H9 (cell line): Measurements from ENCODE around the gene VCAN. TPM values are rescaled to one million over a fixed set of nuclear protein-coding genes. Genes with fewer than 3 reads are reported as not detected.

ENCODE experiments used
- DNase-seq: peaks from one replicate; pipeline ENCODE4 v3.0.0-alpha.2; 2017
- H2AFZ ChIP-seq: one replicate; pipeline ENCODE4 v1.6.1; 2013; ENCODE audit warnings: mild to moderate bottlenecking, low read length, control low read depth, moderate library complexity
- H2AK5ac ChIP-seq: 2 replicates; pipeline ENCODE4 v1.6.1; 2013; ENCODE audit warnings: low read length, control low read depth, mixed read lengths; ENCODE audit not compliant: insufficient read length
- H2BK120ac ChIP-seq: one replicate; pipeline ENCODE4 v1.6.1; 2013; ENCODE audit warnings: low read depth, mild to moderate bottlenecking, low read length, control low read depth, inconsistent platforms; ENCODE audit not compliant: poor library complexity, severe bottlenecking
- H2BK12ac ChIP-seq: 2 replicates; pipeline ENCODE4 v1.6.1; 2013; ENCODE audit warnings: low read length, control low read depth, mixed read lengths, low read depth; ENCODE audit not compliant: insufficient read length
- H2BK15ac ChIP-seq: 2 replicates; pipeline ENCODE4 v1.6.1; 2013; ENCODE audit warnings: low read depth, low read length, control low read depth
- H2BK20ac ChIP-seq: one replicate; pipeline ENCODE4 v1.6.1; 2013; ENCODE audit warnings: low read depth, mild to moderate bottlenecking, low read length, control low read depth, inconsistent platforms; ENCODE audit not compliant: poor library complexity, severe bottlenecking
- H2BK5ac ChIP-seq: 2 replicates; pipeline ENCODE4 v1.6.1; 2013; ENCODE audit warnings: low read length, control low read depth, mixed read lengths; ENCODE audit not compliant: insufficient read length
- H3K14ac ChIP-seq: 2 replicates; pipeline ENCODE4 v1.6.1; 2013; ENCODE audit warnings: low read length, control low read depth; ENCODE audit not compliant: insufficient read depth
- H3K18ac ChIP-seq: 2 replicates; pipeline ENCODE4 v1.6.1; 2013; ENCODE audit warnings: low read depth, mild to moderate bottlenecking, mixed read lengths, low read length, control low read depth; ENCODE audit not compliant: insufficient read length
- H3K23ac ChIP-seq: 2 replicates; pipeline ENCODE4 v1.6.1; 2013; ENCODE audit warnings: low read length, control low read depth, mixed read lengths, low read depth; ENCODE audit not compliant: insufficient read length
- H3K23me2 ChIP-seq: 2 replicates; pipeline ENCODE4 v1.6.1; 2013; ENCODE audit warnings: low read depth, mild to moderate bottlenecking, mixed read lengths, low read length, control low read depth; ENCODE audit not compliant: insufficient read length, poor library complexity, severe bottlenecking
- H3K27ac ChIP-seq: 2 replicates; pipeline ENCODE4 v1.5.1; 2013; ENCODE audit warnings: low read length, control low read depth, mixed read lengths, low read depth; ENCODE audit not compliant: insufficient read length
- H3K27me3 ChIP-seq: 2 replicates; pipeline ENCODE4 v1.6.1; 2013; ENCODE audit warnings: low read length, control low read depth, inconsistent platforms; ENCODE audit not compliant: insufficient read depth
- H3K4ac ChIP-seq: 2 replicates; pipeline ENCODE4 v1.6.1; 2013; ENCODE audit warnings: low read depth, mild to moderate bottlenecking, control low read depth, inconsistent platforms, low read length, moderate library complexity
- H3K4me1 ChIP-seq: 2 replicates; pipeline ENCODE4 v1.6.1; 2013; ENCODE audit warnings: low read length, control low read depth, inconsistent platforms; ENCODE audit not compliant: insufficient read depth
- H3K4me2 ChIP-seq: 2 replicates; pipeline ENCODE4 v1.6.1; 2013; ENCODE audit warnings: low read length, control low read depth, mixed read lengths; ENCODE audit not compliant: insufficient read length, insufficient read depth
- H3K56ac ChIP-seq: 2 replicates; pipeline ENCODE4 v1.6.1; 2013; ENCODE audit warnings: low read depth, mild to moderate bottlenecking, mixed read lengths, low read length, control low read depth; ENCODE audit not compliant: insufficient read length
- H3K79me1 ChIP-seq: 2 replicates; pipeline ENCODE4 v1.6.1; 2013; ENCODE audit warnings: low read depth, mild to moderate bottlenecking, moderate library complexity, low read length, control low read depth, inconsistent platforms; ENCODE audit not compliant: insufficient read depth, poor library complexity, severe bottlenecking
- H3K79me2 ChIP-seq: 2 replicates; pipeline ENCODE4 v1.6.1; 2013; ENCODE audit warnings: low read length, control low read depth, inconsistent platforms; ENCODE audit not compliant: insufficient read depth
- H3K9ac ChIP-seq: 2 replicates; pipeline ENCODE4 v1.6.1; 2013; ENCODE audit warnings: low read length, control low read depth, mixed read lengths; ENCODE audit not compliant: insufficient read length; ENCODE audit errors: extremely low read depth
- H3K9me3 ChIP-seq: one replicate; pipeline ENCODE4 v1.6.1; 2013; ENCODE audit warnings: low read depth, low read length, inconsistent platforms; ENCODE audit not compliant: control insufficient read depth
- H3T11ph ChIP-seq: one replicate; pipeline ENCODE4 v1.6.1; 2013; ENCODE audit warnings: mild to moderate bottlenecking, low read length, control low read depth, inconsistent platforms
- H4K20me1 ChIP-seq: one replicate; pipeline ENCODE4 v1.6.1; 2013; ENCODE audit not compliant: control insufficient read depth, insufficient read length, insufficient read depth
- H4K5ac ChIP-seq: 2 replicates; pipeline ENCODE4 v1.6.1; 2013; ENCODE audit warnings: low read depth, mild to moderate bottlenecking, mixed read lengths, low read length, control low read depth; ENCODE audit not compliant: insufficient read length
- H4K8ac ChIP-seq: replicated peaks from 2 replicates; pipeline ENCODE4 v1.6.1; 2013; ENCODE audit warnings: low read length, control low read depth, mixed read lengths, low read depth; ENCODE audit not compliant: insufficient read length
- H4K91ac ChIP-seq: 2 replicates; pipeline ENCODE4 v1.6.1; 2013; ENCODE audit warnings: low read depth, mild to moderate bottlenecking, moderate library complexity, mixed read lengths, low read length, control low read depth; ENCODE audit not compliant: insufficient read length
- H3K27ac Mint-ChIP-seq, 3 experiments: 2 replicates in 2 of 3; 3 replicates in 1 of 3; pipeline ENCODE4 v1.8.0; 2020 to 2021; ENCODE audit warnings: mixed read lengths in 3 of 3, mild to moderate bottlenecking in 1 of 3, moderate library complexity in 1 of 3
- H3K27me3 Mint-ChIP-seq: 2 replicates; pipeline ENCODE4 v1.8.0; 2021; ENCODE audit warnings: low read depth, mild to moderate bottlenecking, moderate library complexity, mixed read lengths
- H3K36me3 Mint-ChIP-seq, 3 experiments: 2 replicates in 2 of 3; 3 replicates in 1 of 3; pipeline ENCODE4 v1.8.0; 2020 to 2021; ENCODE audit warnings: low read depth in 3 of 3, mixed read lengths in 3 of 3; ENCODE audit not compliant: insufficient read depth in 1 of 3
- H3K4me1 Mint-ChIP-seq, 2 experiments: 2 replicates each; pipeline ENCODE4 v1.8.0; 2020; ENCODE audit warnings: mixed read lengths in 2 of 2
- H3K4me3 Mint-ChIP-seq, 2 experiments: 2 replicates in 1 of 2; 3 replicates in 1 of 2; pipeline ENCODE4 v1.8.0; 2020 to 2021; ENCODE audit warnings: mild to moderate bottlenecking in 2 of 2, mixed read lengths in 2 of 2, moderate library complexity in 1 of 2
- H3K9me3 Mint-ChIP-seq, 2 experiments: 2 replicates in 1 of 2; 3 replicates in 1 of 2; pipeline ENCODE4 v1.8.0; 2020; ENCODE audit warnings: mild to moderate bottlenecking in 2 of 2, mixed read lengths in 2 of 2, moderate library complexity in 1 of 2
- WGBS: extraction: QIAGEN DNeasy Blood & Tissue Kit; methylation state at CpG from one replicate; pipeline ENCODE4 v1.1.7; 2013; ENCODE audit warnings: missing lambda C conversion rate, low lambda C conversion rate, mixed read lengths; ENCODE audit not compliant: insufficient read length; ENCODE audit errors: extremely low coverage; 5-methylcytosine and 5-hydroxymethylcytosine counted together
- total RNA-seq: library from RNA; stranded (reverse); gene quantifications from 2 replicates; pipeline ENCODE4 v1.2.1, GENCODE V29; 2021
- TF ChIP-seq, protein P1 (sequence below): fragments of 200-600 bp; sonication (generic); conservative IDR thresholded peaks from 3 replicates; pipeline ENCODE4 v1.8.0; 2021; ENCODE audit warnings: antibody characterized with exemption, mild to moderate bottlenecking

The VCAN gene
- total RNA-seq, 1 experiment from 2014 or later, result 278 TPM

DNA sequence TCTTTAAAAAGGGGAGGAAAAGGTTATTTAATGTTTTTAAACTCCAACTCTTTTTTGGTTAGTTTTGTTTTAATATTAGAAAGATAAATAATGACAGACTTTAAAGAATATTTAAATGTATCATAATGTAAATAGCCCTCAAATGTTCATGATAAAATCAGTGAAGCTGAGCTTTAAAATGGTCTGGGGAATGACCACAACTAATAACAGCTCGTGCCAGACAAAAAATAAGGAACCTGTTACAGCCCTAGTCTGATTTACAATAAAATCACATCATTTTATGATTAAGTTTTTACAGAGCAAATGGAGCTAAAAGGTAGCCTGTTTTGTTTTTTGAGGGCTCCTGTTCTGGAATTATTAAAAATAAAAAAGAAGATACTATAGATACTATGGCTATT is 46.1 kb downstream of the VCAN start:
- no peak overlapping the region for H2BK20ac ChIP-seq
- H3K27ac ChIP-seq, result no peak overlapping the region
- H3K56ac ChIP-seq, result no peak overlapping the region
- H3K9me3 ChIP-seq, result no peaks in the 10 kb centered on the region
- WGBS, result no CpG with 5 or more reads among the region's 1 CpG
- H2BK12ac ChIP-seq, result no peak overlapping the region
- H2BK15ac ChIP-seq, result no peak overlapping the region
- TF ChIP-seq, protein P1, sequence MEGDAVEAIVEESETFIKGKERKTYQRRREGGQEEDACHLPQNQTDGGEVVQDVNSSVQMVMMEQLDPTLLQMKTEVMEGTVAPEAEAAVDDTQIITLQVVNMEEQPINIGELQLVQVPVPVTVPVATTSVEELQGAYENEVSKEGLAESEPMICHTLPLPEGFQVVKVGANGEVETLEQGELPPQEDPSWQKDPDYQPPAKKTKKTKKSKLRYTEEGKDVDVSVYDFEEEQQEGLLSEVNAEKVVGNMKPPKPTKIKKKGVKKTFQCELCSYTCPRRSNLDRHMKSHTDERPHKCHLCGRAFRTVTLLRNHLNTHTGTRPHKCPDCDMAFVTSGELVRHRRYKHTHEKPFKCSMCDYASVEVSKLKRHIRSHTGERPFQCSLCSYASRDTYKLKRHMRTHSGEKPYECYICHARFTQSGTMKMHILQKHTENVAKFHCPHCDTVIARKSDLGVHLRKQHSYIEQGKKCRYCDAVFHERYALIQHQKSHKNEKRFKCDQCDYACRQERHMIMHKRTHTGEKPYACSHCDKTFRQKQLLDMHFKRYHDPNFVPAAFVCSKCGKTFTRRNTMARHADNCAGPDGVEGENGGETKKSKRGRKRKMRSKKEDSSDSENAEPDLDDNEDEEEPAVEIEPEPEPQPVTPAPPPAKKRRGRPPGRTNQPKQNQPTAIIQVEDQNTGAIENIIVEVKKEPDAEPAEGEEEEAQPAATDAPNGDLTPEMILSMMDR, result no peak
- H3K79me1 ChIP-seq, result no peaks in the 10 kb centered on the region
- Mint-ChIP-seq H3K27ac (no peak overlapping the region), H3K27me3 (no peaks in the 10 kb centered on the region), H3K36me3 (peaks cover 31 to 79% (median 61%) of the 10 kb centered on the region in 3 experiments; a peak in 6 of 7 replicates), H3K4me3 (no peak overlapping the region), H3K9me3 (no peaks in the 10 kb centered on the region), H3K4me1 (peaks cover 0 to 3% of the 10 kb centered on the region in 2 experiments; a peak in 2 of 4 replicates)
- no peak overlapping the region for H3K18ac ChIP-seq
- H2AFZ ChIP-seq, result no peak overlapping the region
- no peaks in the 10 kb centered on the region for H3K4me1 ChIP-seq
- H4K8ac ChIP-seq, result no peak overlapping the region
- H2BK5ac ChIP-seq, result no peak overlapping the region
- H3K4ac ChIP-seq, result no peak overlapping the region
- H2BK120ac ChIP-seq, result no peak overlapping the region
- no peaks in the 10 kb centered on the region for H3K23me2 ChIP-seq
- H3K27me3 ChIP-seq, result no peaks in the 10 kb centered on the region
- H2AK5ac ChIP-seq, result no peak overlapping the region
- H3K9ac ChIP-seq, result no peak overlapping the region
- H3K14ac ChIP-seq, result no peak overlapping the region
- no peak for DNase-seq
- H4K91ac ChIP-seq, result no peak overlapping the region
- no peaks in the 10 kb centered on the region for H3K79me2 ChIP-seq
- H4K5ac ChIP-seq, result no peak overlapping the region
- no peaks in the 10 kb centered on the region for H4K20me1 ChIP-seq
- no peak overlapping the region for H3K4me2 ChIP-seq
- H3T11ph ChIP-seq, result no peak overlapping the region
- H3K23ac ChIP-seq, result no peak overlapping the region
